ENCODE results near the gene DKK3.
A peak's percentile ranks its signal among the peaks of the same experiment; 100 is the strongest.

Gene DKK3

GRCh38 chr11:12003336-12003735, 5.1 kb downstream of the DKK3 start:
- no peak for DNase-seq

- no peak for DNase-seq
Observed at GRCh38 chr11:12001186-12001585, 7.2 kb downstream of the DKK3 start.

- DNase-seq = no peak
Observed at GRCh38 chr11:11998091-11998781, 10.2 kb downstream of the DKK3 start.

GRCh38 chr11:11997049-11997322, 11.4 kb downstream of the DKK3 start:
- no peak for DNase-seq

GRCh38 chr11:11996321-11997048, 11.9 kb downstream of the DKK3 start:
- no peak for DNase-seq

- DNase-seq = no peak
Observed at GRCh38 chr11:11995601-11996000, 12.8 kb downstream of the DKK3 start.

GRCh38 chr11:11993839-11994238, 14.6 kb downstream of the DKK3 start:
- DNase-seq = no peak

- DNase-seq = no peak
Observed at GRCh38 chr11:11992257-11993212, 15.9 kb downstream of the DKK3 start.

- peak; percentile 3 for DNase-seq
Observed at GRCh38 chr11:11989774-11990744, 18.4 kb downstream of the DKK3 start.

- DNase-seq = no peak
Observed at GRCh38 chr11:11988681-11989261, 19.7 kb downstream of the DKK3 start.

GRCh38 chr11:11988099-11988651, 20.3 kb downstream of the DKK3 start:
- no peak for DNase-seq

- no peak for DNase-seq
Observed at GRCh38 chr11:11987503-11988022, 20.9 kb downstream of the DKK3 start.

- no peak for DNase-seq
Observed at GRCh38 chr11:11985954-11986949, 22.2 kb downstream of the DKK3 start.

GRCh38 chr11:11985016-11985715, 23.3 kb downstream of the DKK3 start:
- DNase-seq = no peak

- DNase-seq = no peak
Observed at GRCh38 chr11:11984563-11984962, 23.9 kb downstream of the DKK3 start.

- no peak for DNase-seq
Observed at GRCh38 chr11:11983427-11983826, 25.0 kb downstream of the DKK3 start.

- no peak for DNase-seq
Observed at GRCh38 chr11:11982975-11983374, 25.5 kb downstream of the DKK3 start.

- DNase-seq = no peak
Observed at GRCh38 chr11:11982461-11982860, 26.0 kb downstream of the DKK3 start.

GRCh38 chr11:11981840-11982239, 26.6 kb downstream of the DKK3 start:
- no peak for DNase-seq

- DNase-seq = no peak
Observed at GRCh38 chr11:11981364-11981763, 27.1 kb downstream of the DKK3 start.

All from stimulated activated CD8-positive, alpha-beta memory T cell treated with anti-CD3 and anti-CD28 coated beads, Interleukin-4, amount 100 ng/mL, for 48 hours (primary cell).